Suppressor macrophage treated with lipopolysaccharide for 1 hour (primary cell): ENCODE results near the gene MYPOP.
A peak's percentile ranks its signal among the peaks of the same experiment; 100 is the strongest.
"Not testable (repeated sequence)": the region's sequence is repeated elsewhere in the genome, so short reads cannot be mapped to it uniquely, and the experiment has no call there.

Source experiments
- DNase-seq, 3 donors: peaks; one replicate each; pipeline ENCODE4 v3.0.0-alpha.2; 2020 to 2022

The MYPOP gene

DNA sequence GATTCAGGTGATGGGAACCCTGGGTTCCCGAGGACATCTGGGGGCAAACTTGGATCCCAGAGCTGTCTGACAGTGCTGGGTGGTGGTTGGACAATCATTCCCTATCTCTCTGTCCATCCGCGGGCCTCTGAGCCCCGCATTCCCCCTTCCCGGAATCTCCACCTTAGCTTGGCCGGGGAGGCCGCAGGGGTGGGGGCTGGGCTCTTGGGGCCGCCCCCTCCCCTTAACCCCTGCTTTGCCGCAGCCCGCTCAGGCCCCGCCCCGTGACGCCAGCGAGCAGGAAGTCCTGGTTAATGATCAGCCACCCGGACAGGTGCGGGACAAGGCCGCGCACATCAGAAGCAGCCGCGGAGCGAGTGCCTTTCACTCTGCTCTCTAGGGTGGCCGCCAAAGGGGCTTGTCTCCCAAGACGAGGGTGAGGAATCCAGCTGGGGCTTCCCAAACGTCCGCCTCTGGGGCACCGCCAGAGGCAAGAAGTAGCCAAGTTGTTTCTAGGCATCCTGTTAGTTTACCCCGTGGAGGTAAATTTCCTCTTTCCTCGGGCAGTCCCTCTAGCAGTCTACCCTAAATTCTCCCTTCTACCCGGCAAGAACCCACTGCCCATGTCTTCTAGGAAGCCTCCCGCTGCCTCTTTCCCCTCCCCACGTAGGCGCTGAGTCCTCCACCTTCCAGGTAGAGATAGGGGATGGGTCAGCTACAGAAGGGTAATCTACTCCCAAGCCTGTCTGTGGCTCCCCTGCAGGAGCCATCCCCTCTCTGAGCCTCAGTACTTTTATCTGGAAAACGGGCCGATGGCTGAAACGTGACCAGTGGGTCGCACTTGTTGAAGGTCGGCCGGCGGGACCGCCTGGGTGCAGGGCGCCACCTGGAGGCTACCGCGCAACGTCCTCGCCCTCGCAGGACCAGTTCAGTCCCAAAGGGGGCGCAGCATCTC lies 19.5 kb downstream of the MYPOP start:
- DNase-seq: peak; percentile 90 to 94 (median 93)

- no peak for DNase-seq
These were observed 20.4 kb downstream of the MYPOP start for GRCh38 chr19:45881909-45882528.

DNA sequence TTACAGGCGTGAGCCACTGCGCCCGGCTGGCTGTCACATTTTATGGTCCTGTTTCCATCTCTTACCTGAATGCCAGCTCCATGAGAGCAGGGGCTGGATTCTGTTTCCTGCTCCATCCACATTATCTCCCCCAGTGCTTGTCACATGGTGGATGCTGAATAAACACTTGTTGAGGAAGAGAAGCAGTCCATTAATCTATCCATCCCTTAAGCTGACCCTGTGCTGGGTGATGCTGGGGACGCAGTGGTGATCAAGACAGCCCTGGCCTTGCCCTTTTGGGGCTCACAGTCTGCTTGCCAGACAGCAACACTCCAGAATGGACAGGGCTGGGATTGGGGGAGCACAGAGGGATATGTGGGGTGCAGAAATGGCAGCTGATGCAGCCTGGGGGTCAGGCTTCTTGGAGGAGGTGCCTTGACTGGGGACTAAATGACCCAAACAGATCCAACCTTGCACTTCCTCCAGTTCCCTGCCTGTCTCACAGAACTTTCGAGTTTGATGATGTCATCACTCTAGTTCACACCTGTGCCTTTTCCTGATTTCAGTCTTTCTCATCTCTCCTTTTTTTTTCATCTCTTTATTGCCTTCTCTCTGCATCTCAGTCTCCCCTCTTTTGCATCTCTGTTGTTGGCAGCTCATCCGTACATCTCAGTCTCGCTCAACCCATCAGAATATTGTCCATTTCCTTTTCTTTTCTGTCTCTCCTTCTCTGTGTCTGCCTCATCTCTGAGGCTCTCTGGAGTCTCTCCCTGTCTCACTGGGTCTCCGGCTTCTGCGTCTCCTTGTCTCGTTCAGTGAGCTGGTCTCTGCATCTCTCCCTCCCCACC lies 21.1 kb downstream of the MYPOP start:
- no peak for DNase-seq

- no peak for DNase-seq
These were observed 22.4 kb downstream of the MYPOP start for GRCh38 chr19:45879971-45880370.

DNA sequence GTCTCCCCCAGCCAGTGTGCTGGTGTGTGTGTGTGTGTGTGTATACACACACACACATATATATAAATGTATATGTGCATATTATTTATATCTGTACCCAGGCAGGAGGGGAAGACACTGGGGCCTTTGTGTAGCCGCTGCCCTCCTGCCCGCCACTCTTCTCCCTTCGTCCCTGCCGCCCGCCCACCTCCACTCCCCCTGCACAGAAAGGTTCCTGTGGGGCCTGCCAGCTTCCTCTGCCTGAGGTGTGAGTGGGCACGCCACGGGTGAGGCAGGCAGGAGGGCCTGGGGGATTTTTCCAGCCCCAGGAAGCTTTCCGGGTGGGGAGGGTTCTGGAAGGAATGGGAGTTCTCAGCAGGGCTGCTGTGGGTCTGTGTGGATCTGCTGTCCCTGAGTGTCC lies 23.4 kb downstream of the MYPOP start:
- DNase-seq: no peak

- DNase-seq: no peak
These were observed 24.2 kb downstream of the MYPOP start for GRCh38 chr19:45878043-45878794.

GRCh38 chr19:45876411-45877197 lies 25.8 kb downstream of the MYPOP start:
- DNase-seq: peak; percentile 21 to 62 (median 31)

DNA sequence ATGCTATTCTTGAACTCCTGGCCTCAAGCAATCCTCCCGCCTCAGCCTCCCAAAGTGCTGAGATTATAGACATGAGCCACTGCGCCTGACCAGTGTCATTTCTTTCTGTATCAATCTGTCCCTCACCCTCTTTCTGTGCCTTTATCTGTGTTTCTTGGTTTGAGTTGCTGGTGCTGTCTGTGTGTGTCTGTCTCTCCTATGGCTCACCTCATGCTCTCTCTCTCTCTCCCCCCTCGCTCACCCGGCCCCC lies 26.3 kb downstream of the MYPOP start:
- DNase-seq: no peak

GRCh38 chr19:45874620-45874966 lies 27.8 kb downstream of the MYPOP start:
- DNase-seq: no peak

DNA sequence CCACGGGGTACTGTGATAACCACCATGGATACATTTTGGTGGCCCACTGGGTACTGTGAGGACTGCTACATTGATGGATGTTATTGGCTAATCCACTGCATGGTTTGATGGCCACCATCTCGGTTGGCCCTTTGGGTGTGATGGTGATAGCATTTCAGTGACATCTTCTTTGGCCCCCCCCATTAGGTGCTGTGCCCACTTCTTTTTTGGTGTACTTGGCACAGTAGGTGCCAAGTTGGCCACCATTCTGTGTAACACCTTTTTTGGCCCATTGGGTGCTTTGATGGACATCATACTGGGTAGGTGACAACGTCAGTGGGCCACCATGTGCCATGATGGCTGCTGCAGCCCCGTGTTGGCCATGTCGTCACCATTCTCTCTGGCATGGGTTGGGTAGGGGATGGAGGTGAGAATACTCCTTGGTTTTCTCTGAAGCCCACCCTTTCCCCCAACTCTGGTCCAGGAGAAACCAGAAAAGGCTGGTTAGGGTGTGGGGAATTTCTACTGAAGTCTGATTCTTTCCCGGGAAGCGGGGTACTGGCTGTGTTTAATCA lies 29.1 kb downstream of the MYPOP start:
- DNase-seq: no peak

DNA sequence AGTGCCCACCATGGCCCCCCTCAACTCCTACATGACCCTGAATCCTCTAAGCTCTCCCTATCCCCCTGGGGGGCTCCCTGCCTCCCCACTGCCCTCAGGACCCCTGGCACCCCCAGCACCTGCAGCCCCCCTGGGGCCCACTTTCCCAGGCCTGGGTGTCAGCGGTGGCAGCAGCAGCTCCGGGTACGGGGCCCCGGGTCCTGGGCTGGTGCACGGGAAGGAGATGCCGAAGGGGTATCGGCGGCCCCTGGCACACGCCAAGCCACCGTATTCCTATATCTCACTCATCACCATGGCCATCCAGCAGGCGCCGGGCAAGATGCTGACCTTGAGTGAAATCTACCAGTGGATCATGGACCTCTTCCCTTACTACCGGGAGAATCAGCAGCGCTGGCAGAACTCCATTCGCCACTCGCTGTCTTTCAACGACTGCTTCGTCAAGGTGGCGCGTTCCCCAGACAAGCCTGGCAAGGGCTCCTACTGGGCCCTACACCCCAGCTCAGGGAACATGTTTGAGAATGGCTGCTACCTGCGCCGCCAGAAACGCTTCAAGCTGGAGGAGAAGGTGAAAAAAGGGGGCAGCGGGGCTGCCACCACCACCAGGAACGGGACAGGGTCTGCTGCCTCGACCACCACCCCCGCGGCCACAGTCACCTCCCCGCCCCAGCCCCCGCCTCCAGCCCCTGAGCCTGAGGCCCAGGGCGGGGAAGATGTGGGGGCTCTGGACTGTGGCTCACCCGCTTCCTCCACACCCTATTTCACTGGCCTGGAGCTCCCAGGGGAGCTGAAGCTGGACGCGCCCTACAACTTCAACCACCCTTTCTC lies 30.1 kb downstream of the MYPOP start:
- DNase-seq: no peak

- DNase-seq: no peak
These were observed 31.6 kb downstream of the MYPOP start for GRCh38 chr19:45870798-45871197.

DNA sequence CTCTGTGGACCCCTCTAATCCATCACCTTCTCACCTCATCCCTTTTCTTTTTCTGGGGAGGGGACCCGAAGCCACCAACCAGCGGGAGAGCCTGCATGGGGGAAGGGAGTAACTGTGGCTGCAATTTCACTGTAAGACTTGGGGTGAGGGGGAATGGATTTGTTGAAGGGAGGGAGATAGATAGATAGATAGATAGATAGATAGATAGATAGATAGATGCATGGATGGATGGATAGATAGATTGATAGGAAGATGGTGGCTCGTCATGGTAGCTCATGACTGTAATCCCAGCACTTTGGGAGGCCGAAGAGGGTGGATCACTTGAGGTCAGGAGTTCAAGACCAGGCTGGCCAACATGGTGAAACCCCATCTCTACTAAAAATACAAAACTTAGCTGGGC lies 35.2 kb downstream of the MYPOP start:
- DNase-seq: not testable (repeated sequence)

DNA sequence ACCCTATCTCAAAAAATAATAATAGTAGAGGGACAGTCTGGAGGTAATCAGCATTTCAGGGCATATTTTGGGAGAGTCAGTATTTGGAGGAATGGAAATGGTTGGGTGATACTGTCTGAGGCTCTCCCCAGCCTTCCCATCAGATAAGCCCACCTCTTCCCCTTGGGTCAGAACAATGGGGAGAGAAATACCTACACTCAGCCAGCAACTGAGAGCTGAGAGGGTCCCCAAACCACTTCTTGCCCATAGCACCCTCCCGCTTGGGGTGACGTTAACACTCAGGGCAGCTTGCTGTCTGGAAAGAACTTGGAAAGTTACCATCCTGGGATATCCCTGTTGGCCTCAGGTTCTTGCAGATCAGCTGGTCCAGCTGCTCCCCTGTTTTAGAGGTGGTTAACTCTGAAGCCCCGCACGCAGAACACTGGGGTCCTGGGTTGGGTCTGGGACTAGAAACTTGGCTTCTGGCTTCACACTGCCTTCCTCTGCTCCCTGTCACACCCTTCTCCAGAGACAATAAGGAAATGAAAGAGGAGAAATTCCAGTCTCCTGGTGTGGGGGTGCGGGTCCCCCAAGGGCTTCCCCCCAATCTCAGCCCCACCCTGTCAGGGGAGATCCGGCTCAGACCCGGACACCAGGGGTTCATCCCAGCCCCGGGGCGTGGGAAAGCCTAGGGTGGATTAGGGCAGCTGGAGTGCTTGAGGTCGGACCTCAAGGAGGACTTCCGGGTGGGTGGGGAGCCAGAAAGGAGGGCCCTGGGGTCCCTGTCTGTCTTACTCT lies 35.8 kb downstream of the MYPOP start:
- DNase-seq: no peak

- DNase-seq: no peak
These were observed 37.0 kb downstream of the MYPOP start for GRCh38 chr19:45865269-45865948.

DNA sequence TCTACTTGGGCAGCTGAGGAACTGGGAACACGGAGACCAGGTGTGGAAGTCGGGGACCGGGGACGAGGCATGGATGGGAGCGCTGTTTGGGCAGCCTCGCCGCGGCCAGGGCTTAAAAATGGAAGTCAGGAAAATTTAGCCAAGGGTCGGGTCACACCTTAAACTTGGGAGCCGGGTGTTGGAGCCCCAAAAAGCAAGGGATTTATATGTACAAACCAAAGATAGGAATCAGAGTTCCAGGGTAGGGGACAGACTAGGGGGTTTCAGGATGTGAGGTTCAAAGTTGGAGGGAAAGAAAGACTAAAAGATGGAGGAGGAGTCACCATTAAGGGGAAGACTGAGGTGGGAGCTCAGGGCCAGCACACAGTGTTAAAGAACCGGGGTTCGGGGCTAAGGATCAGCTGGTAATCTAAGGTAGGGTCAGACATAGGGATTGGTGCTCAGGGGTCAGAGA lies 37.8 kb downstream of the MYPOP start:
- DNase-seq: no peak

DNA sequence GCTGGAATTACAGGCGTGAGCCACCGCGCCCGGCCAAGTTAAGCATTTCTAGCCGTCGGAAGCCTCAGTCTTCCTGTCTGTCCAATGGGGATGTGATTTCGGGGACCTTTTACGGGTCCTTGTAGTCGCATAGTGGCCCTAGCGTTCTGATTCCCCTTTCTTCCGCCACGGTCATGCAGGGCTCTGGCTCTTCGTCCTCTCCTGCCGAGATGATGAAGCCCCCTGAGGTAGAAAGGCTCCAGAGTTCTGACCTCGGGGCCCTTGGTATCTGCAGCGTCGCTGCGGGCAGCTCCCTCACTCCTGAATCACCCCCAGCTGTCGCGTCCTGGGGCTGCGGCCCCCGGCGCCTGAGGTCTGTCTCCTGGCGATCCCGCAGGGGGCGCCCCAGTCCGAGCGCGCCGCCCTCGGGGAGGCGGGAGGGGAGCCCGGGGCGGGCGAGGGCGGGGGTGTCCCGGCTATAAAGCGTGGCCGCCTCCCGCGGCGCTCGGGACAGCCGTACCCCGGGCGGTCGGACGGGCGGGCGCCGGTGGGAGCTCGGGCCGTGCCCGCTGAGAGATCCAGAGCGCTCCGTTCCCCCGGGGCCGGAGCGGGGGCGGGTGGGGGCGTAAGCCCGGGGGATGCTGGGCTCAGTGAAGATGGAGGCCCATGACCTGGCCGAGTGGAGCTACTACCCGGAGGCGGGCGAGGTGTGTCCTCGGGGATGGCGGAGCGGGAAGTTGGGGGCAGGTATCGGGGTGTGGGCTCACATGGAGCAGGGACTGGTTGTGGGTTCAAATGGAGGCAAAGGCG lies 38.4 kb downstream of the MYPOP start, which contains the start of gene FOXA3:
Gene FOXA3, plus strand, starts transcription at position 487 of the 789 bp plus-strand sequence. Its CDS starts 131 bp downstream, at position 618.
- DNase-seq: peak; percentile 59 to 87 (median 72)

DNA sequence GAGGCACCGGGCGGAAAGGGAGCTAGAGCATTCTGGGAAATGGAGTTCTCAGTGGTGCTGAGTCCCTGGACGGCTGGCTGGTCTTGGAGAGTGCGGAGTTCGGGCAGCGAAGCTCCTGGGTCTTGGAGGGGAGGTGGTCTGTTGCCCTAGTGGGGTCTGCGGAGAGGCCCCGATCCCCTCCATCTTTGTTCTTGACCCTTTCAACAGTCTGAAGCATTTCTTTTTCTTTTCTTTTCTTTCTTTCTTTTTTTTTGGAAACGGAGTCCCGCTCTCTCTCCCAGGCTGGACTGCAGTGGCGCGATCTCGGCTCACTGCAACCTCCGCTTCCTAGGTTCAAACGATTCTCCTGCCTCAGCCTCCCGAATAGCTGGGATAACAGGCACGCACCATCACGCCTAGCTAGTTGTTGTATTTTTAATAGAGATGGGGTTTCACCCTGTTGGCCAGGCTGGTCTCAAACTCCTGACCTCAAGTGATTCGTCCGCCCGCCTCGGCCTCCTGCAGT lies 39.0 kb downstream of the MYPOP start:
- no peak for DNase-seq
